Measurements from ENCODE around the gene FIGN.
A peak's percentile ranks its signal among the peaks of the same experiment; 100 is the strongest.

FIGN gene

DNA sequence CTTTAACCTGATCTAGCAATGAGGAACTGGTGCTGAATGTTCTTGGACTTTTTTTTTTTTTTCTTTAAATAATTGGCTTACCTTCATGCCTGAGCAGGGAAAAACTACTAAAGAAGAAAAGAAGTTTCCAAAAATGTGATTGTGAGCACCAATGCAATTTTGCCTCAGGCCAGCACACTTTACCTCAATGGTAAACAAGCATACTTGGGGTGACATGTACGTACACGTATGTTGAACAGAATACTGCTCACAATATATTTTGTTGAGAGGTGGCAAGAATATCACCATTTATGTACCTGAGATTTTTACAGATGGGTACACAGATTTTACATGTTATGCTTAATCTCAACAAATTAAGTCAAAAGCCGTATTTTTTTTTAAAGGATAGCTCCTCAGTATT lies 144.3 kb downstream of the FIGN start:
- H3K27ac ChIP-seq, result no peak overlapping the region
- DNase-seq (ENCODE audit: low read depth, low spot score), result no peak

DNA sequence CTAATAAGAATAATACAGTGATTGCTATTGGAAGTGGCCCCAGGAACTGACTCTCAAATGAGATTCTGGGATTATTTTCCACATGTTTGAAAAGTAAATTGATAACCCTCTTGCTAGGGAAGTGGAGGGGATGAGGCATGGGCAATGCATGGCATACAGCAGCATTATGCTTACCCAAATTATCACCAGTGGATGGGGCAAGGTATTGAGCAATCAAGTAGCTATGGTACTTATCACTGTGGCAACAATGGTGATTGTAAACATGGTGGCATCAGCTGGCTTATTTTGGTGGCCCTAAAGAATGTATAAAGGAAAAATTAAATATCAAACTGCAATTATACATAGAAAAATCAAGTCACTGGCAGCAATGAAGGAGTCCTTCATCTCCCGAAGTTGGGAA lies 155.1 kb downstream of the FIGN start:
- DNase-seq (ENCODE audit: low read depth, low spot score), result no peak
- H3K27ac ChIP-seq, result no peak overlapping the region

- H3K27ac ChIP-seq, result no peak overlapping the region
- no peak for DNase-seq (ENCODE audit: low read depth, low spot score)
Measured at GRCh38 chr2:163574309-163574708, 161.5 kb downstream of the FIGN start.

GRCh38 chr2:163573652-163574051 lies 162.2 kb downstream of the FIGN start:
- DNase-seq (ENCODE audit: low read depth, low spot score), result no peak
- no peak overlapping the region for H3K27ac ChIP-seq

DNA sequence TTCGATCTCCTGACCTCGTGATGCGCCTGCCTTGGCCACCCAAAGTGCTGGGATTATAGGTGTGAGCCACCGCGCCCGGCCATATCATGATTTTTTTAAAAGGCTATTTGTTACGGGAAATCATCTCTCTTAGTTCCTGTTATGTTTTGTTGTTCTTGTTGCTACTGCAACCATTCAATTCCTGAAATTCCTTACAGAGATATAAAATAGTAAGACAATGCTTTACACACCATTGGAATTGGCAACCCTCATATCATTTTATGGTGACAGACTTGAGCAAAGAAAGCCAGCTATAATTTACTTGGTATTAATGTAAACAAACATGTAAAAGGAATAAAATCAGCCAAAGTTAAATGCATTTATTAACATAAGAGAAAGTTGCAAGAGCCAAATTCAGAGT lies 163.0 kb downstream of the FIGN start:
- no peak overlapping the region for H3K27ac ChIP-seq
- DNase-seq (ENCODE audit: low read depth, low spot score), result no peak

GRCh38 chr2:163571423-163572102 lies 164.2 kb downstream of the FIGN start:
- DNase-seq (ENCODE audit: low read depth, low spot score), result no peak
- no peak overlapping the region for H3K27ac ChIP-seq

- no peak overlapping the region for H3K27ac ChIP-seq
- no peak for DNase-seq (ENCODE audit: low read depth, low spot score)
Measured at GRCh38 chr2:163570391-163570790, 165.4 kb downstream of the FIGN start.

- H3K27ac ChIP-seq, result no peak overlapping the region
- DNase-seq (ENCODE audit: low read depth, low spot score), result no peak
Measured at GRCh38 chr2:163565192-163565591, 170.6 kb downstream of the FIGN start.

DNA sequence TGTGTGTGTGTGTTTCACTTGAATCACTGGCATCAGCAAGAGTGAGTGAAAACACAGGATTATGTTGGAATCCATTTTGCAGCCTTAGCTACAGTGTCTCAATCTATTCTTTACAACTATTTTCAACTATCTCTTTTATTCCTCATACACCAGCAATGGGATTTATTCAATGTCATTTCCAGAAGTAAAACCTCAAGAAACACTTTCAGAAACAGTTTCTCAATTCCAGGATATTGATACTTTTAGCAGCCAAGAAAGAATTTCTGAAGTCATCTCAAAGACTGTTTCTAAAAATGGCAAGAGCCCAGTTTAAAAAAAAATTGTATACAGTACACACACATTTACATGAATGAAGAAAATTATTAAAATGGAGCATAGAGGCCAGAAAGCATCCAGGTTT lies 171.6 kb downstream of the FIGN start:
- H3K27ac ChIP-seq, result no peak overlapping the region
- DNase-seq (ENCODE audit: low read depth, low spot score), result no peak

DNA sequence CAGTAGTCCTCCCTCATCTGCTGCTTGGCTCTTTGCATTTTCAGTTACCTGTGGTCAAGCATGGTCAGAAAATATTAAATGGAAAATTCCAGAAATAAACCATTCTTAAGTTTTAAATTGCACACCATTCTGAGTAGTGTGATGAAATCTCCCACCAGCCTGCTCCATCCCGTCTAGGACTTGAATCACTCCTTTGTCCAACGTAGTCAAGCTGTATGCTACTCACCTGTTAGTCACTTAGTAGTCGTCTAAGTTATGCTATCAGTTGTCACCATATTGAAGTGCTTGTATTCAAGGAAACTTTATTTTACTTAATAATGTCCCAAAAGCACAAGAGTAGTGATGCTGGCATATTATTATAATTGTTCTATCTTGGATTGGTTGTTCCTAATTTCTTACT lies 172.5 kb downstream of the FIGN start:
- H3K27ac ChIP-seq, result no peak overlapping the region
- DNase-seq (ENCODE audit: low read depth, low spot score), result peak; percentile 36

DNA sequence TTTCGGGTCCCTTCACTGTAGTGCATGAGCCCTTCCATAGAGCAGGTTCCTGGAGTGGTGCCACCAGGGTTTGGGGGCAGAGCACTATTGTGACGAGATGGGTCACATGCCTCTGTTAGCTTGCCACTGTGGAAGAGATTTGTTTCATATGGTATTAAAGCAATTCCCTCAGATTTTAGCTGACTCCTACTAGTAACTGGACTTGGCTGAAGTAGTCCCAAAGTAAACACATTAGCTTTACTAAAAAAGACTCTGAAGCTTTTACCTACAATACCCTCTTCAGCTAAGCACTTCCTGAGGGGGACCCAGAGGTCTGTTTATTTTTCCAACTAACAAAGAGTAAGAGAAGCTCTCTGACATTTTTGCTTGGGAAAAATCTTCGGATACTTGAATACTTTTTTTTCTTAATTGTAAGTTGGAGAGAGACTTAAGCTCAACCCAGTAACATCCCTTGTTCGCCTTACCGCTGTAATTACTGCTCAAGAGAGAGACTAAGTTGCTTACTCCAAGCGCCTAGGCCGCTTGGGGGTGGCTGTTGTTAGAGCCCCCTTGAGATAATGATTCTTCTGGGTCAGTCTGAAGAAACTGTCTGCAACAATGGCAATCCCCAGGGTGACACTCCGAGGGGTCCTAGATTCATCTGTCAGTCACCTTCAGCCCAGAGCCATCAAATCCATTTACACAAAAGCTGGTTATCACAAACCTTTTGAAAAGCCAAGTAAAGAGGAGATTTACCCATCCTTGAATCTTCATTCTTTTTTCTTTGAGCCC lies 177.4 kb downstream of the FIGN start:
- no peak overlapping the region for H3K27ac ChIP-seq
- no peak for DNase-seq (ENCODE audit: low read depth, low spot score)

GRCh38 chr2:163556511-163556910 lies 179.3 kb downstream of the FIGN start:
- no peak overlapping the region for H3K27ac ChIP-seq
- no peak for DNase-seq (ENCODE audit: low read depth, low spot score)

DNA sequence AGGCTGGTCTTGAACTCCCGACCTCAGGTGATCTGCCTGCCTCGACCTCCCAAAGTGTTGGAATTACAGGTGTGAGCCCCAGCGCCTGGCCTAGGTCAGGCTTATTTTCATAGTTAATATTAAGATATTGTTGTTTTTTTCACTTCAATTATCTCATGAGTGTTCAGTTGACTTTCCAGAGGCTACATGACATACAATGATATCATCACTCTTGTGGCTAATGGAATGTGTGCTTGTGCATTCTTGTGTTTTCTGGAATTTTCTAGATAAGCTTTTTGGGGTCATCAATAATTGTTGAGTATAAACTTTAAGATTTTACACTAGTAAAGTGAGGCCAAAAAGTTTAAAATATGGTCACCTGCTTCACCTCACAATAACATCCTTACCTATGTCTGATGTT lies 180.9 kb downstream of the FIGN start:
- no peak for DNase-seq (ENCODE audit: low read depth, low spot score)
- no peak overlapping the region for H3K27ac ChIP-seq

GRCh38 chr2:163553601-163554000 lies 182.2 kb downstream of the FIGN start:
- H3K27ac ChIP-seq, result no peak overlapping the region
- no peak for DNase-seq (ENCODE audit: low read depth, low spot score)

GRCh38 chr2:163552758-163553157 lies 183.1 kb downstream of the FIGN start:
- DNase-seq (ENCODE audit: low read depth, low spot score), result no peak
- H3K27ac ChIP-seq, result no peak overlapping the region

GRCh38 chr2:163551616-163552373 lies 184.0 kb downstream of the FIGN start:
- no peak for DNase-seq (ENCODE audit: low read depth, low spot score)
- H3K27ac ChIP-seq, result no peak overlapping the region

GRCh38 chr2:163548970-163549369 lies 186.8 kb downstream of the FIGN start:
- H3K27ac ChIP-seq, result no peak overlapping the region
- DNase-seq (ENCODE audit: low read depth, low spot score), result no peak
